Nephron progenitor cell (in vitro differentiated cells): Measurements from ENCODE around the gene APCDD1.

Source experiments
- DNase-seq: peaks from one replicate; pipeline ENCODE4 v3.0.0; 2021
- H3K27ac Mint-ChIP-seq: 2 replicates; pipeline ENCODE4 v1.8.0; 2021; ENCODE audit warnings: mild to moderate bottlenecking, moderate library complexity, mixed read lengths
- H3K27me3 Mint-ChIP-seq: 2 replicates; pipeline ENCODE4 v1.8.0; 2021; ENCODE audit warnings: mild to moderate bottlenecking, low read depth, mixed read lengths; ENCODE audit not compliant: poor library complexity
- H3K36me3 Mint-ChIP-seq: 2 replicates; pipeline ENCODE4 v1.8.0; 2021; ENCODE audit warnings: low read depth, mixed read lengths
- H3K4me1 Mint-ChIP-seq: 2 replicates; pipeline ENCODE4 v1.8.0; 2021; ENCODE audit warnings: mixed read lengths
- H3K4me3 Mint-ChIP-seq: 2 replicates; pipeline ENCODE4 v1.8.0; 2021; ENCODE audit warnings: mild to moderate bottlenecking, moderate library complexity, mixed read lengths
- H3K9me3 Mint-ChIP-seq: 2 replicates; pipeline ENCODE4 v1.8.0; 2021; ENCODE audit warnings: mild to moderate bottlenecking, moderate library complexity, mixed read lengths
- TF ChIP-seq, protein P1 (sequence below): fragments of 200-600 bp; sonication (generic); IDR thresholded peaks from 2 replicates; pipeline ENCODE4 v1.5.0; 2021; ENCODE audit warnings: antibody characterized with exemption

Gene APCDD1

DNA sequence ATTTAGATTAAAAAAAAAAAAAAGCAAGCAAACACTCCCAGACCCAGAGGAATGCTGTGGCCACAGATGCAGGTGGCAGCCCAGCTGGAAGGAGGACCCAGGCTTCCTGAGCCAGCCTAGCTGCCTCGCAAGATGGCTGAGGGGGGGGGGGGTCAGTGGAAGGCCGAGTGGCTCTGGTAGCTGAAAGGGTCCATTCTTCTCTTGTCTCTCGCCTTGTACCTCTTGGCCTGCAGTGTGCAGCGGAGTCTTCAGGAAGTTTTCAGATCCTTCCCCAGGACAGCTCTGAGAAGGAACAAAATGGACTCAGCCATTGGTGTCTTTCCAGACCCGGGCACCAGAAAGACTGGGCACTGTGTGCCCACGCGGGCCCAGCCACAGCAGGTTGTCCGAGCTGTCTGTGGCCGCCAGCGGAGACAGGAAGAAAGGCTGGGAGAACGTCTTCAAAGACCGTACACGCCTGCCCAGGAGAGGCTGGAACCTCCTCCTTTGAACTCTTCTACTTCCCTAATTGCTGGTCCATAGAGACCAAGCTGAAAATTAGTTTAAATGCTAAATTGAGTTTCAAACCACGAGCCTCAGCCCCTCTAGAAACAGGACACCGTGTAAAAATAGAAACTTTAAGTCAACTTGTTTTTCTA is 21.3 kb downstream of the APCDD1 start:
- TF ChIP-seq, protein P1, sequence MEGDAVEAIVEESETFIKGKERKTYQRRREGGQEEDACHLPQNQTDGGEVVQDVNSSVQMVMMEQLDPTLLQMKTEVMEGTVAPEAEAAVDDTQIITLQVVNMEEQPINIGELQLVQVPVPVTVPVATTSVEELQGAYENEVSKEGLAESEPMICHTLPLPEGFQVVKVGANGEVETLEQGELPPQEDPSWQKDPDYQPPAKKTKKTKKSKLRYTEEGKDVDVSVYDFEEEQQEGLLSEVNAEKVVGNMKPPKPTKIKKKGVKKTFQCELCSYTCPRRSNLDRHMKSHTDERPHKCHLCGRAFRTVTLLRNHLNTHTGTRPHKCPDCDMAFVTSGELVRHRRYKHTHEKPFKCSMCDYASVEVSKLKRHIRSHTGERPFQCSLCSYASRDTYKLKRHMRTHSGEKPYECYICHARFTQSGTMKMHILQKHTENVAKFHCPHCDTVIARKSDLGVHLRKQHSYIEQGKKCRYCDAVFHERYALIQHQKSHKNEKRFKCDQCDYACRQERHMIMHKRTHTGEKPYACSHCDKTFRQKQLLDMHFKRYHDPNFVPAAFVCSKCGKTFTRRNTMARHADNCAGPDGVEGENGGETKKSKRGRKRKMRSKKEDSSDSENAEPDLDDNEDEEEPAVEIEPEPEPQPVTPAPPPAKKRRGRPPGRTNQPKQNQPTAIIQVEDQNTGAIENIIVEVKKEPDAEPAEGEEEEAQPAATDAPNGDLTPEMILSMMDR = no peak
- no peak for DNase-seq
- peak overlapping the region; percentile 88 for H3K27ac Mint-ChIP-seq
- H3K36me3 Mint-ChIP-seq = peaks cover 76% of the 10 kb centered on the region
- no peak overlapping the region for H3K4me3 Mint-ChIP-seq
- no peaks in the 10 kb centered on the region for H3K9me3 Mint-ChIP-seq
- peaks cover 58% of the 10 kb centered on the region for H3K4me1 Mint-ChIP-seq
- peaks cover 3% of the 10 kb centered on the region for H3K27me3 Mint-ChIP-seq

DNA sequence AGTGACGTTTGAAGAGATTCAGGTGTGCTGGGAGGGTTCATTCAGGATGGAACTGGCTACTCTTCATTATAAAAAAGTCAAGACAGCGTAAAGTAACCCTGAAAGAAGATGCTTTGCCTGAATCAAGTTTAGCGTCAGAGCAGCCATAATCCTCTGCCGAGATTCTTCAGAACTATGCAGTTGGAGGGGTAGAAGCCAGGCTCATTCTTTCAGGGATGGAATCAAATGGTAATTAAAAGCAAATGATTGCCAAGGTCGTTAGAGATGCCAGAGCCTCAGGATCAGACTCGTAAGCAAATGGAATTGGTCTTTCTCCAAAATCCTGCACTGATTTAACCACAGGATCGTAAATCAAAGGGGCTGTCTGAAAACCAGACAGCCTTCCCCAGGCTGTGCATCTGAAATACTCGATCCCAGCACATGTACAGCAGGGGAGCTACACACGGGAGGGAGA is 21.9 kb downstream of the APCDD1 start:
- Mint-ChIP-seq H3K27me3 (peaks cover 3% of the 10 kb centered on the region), H3K36me3 (peaks cover 76% of the 10 kb centered on the region), H3K4me1 (peaks cover 61% of the 10 kb centered on the region), H3K27ac (peak overlapping the region; percentile 88), H3K9me3 (no peaks in the 10 kb centered on the region), H3K4me3 (no peak overlapping the region)
- no peak for DNase-seq
- TF ChIP-seq, protein P1 = no peak

DNA sequence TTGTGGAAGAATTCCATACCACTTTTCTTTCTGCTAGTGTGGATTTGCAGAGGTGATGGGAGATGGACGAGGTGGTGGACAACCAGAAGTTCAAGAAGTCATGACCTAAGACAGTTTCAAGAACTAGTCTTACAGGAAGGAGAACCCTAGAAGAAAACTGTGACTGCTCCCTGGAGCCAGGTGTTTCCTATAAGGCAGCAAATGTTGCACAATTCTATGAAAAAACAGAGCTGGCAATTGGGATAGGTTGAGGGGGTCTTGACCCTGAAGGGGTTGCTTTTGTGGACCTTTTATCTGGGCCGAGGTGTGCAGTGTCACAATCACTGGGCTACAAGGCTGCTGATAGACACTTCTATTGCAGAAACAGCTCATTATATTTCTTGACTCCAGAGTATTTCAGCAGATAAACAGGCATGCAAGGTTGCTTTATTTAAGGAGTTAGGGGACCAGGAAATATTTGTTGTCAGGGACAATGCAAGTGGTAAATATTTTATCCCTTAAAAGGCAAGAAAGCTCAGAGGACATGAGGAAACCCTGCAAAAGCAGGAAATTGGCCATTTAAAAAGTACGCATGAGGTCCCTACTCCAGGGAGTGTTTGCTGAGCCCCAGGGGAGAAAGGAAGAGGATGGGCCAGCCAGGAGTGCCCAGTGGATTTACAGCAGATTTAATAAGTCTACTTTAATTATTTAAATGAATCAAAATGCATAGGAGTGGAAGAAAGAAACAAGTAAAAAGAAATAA is 22.9 kb downstream of the APCDD1 start:
- Mint-ChIP-seq H3K27ac (peak overlapping the region; percentile 29), H3K36me3 (peaks cover 68% of the 10 kb centered on the region), H3K9me3 (no peaks in the 10 kb centered on the region), H3K4me1 (peaks cover 64% of the 10 kb centered on the region), H3K27me3 (peaks cover 3% of the 10 kb centered on the region), H3K4me3 (no peak overlapping the region)
- no peak for DNase-seq
- TF ChIP-seq, protein P1 = no peak

DNA sequence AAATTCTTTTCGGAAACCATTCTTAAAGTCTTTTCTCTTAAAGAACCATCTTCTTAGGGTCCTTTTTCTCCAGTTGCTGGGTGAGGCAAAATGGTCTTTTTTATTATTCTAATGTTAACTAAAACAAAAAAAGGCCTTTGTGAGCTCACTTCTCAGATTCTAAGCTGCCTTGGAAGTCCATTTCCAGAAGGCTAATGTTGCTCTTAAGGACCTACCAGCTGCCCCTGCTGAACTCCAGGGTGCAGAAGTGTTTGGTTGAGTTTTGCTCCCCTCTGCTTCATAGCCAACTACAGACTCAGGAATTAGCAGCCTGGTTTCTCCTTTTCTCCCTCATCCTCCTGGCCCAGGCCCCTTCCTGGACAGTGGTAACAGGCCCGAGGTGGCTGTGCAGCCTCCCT is 23.4 kb downstream of the APCDD1 start:
- H3K27me3 Mint-ChIP-seq = peaks cover 3% of the 10 kb centered on the region
- peaks cover 61% of the 10 kb centered on the region for H3K4me1 Mint-ChIP-seq
- H3K4me3 Mint-ChIP-seq = no peak overlapping the region
- no peak overlapping the region for H3K27ac Mint-ChIP-seq
- no peak for DNase-seq
- H3K36me3 Mint-ChIP-seq = peaks cover 64% of the 10 kb centered on the region
- H3K9me3 Mint-ChIP-seq = no peaks in the 10 kb centered on the region
- TF ChIP-seq, protein P1 = no peak

DNA sequence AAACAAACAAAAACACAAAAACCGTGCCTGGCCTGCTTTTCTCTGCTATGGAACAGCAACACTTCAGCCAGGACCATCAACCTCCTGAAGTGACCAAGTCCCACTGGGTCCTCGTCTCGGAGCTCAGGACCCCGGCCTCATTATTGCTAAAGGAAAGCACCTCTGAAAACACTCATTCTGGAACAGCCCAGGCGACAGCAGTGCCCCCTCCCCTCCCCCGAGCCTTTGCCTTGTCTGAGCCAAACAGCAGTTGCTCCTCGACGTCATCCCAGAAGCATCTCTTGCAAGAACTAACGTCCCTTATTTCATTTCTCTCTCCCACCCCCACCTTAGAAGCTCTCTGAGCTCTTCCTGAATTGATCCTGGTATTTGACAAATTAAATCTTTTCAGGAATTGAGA is 27.4 kb downstream of the APCDD1 start:
- Mint-ChIP-seq H3K36me3 (peaks cover 54% of the 10 kb centered on the region), H3K4me3 (no peak overlapping the region), H3K27ac (peak overlapping the region; percentile 64), H3K27me3 (peaks cover 3% of the 10 kb centered on the region), H3K4me1 (peaks cover 44% of the 10 kb centered on the region), H3K9me3 (no peaks in the 10 kb centered on the region)
- TF ChIP-seq, protein P1 = no peak
- DNase-seq = no peak
